Measurements from ENCODE around the gene MCM5. TPM values are rescaled to one million over a fixed set of nuclear protein-coding genes. Genes with fewer than 3 reads are reported as not detected.
"Not testable (repeated sequence)": the region's sequence is repeated elsewhere in the genome, so short reads cannot be mapped to it uniquely, and the experiment has no call there.

Gene MCM5
- total and polyA plus RNA-seq, 4 donors = 6.7 to 104 (median 8.8) TPM

DNA sequence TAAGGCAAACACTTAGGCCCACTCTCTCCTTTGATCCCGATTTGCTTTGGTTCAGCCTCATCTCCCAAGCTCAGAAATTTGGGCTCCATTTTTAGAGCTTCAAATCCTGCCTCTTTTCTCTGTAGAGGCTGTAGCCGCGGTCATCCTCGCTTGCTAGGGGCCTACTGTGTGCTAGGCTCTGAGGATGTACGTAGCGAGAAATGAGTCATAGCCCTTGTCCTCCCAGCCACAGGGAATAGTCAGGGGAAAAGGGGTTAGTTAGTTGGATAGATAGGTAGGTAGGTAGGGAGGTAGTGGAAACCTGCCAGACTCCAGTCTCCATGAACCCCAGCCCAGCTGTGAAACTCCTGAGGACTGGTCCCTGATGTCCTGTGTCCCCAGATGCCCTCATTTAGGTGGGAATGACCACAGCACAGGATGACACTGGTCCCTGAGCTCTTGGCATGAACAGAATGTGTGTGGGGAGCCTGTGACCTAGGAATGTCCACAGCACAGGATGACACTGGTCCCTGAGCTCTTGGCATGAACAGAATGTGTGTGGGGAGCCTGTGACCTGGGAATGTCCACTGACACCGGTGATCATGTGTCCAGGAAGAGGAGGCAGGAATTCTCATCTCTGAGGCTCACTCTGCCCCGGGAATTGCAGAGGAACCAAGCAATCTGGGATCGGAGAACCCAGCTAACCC lies 40.4 kb upstream of the MCM5 start (continued):
- TF ChIP-seq, protein P1, sequence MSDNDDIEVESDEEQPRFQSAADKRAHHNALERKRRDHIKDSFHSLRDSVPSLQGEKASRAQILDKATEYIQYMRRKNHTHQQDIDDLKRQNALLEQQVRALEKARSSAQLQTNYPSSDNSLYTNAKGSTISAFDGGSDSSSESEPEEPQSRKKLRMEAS (IDR thresholded peaks at IDR 0.05) = no peak
- TF ChIP-seq FOXA2 (IDR thresholded peaks at IDR 0.05) = no peak

DNA sequence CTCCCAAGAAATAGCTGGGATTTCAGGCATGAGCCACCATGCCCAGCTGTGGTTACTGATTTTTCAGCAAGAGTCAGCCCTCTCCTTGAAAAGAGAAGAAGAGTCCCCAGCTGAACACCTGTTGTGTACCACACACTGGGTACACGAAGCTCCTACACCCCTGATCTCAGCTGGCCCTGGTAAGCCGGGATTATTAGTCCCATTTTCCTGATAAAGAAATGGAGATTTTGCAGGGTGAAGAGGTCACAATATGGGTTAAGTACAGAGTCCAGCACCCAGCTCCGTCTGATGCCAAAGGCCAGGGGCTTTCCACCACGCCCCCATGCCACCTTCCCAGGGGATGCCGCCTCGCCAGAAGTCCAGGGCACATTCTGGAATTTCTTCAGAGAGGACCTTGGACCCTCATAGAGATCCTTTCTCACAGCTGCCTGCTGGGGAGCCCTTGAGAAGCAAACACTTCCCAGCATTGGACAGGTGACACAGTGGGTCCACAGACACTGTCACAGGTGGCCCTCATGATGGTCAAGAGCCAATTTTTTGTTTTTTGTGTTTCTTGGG lies 38.9 kb upstream of the MCM5 start:
- H3K4me3 ChIP-seq (ENCODE audit: low read depth in 1 of 3, low read length in 3 of 3) = no peak overlapping the region
- WGBS = 67% methylated on average over 6 of the region's 6 CpGs
- no peaks in the 10 kb centered on the region for H3K4me1 ChIP-seq (ENCODE audit: control insufficient read depth in 4 of 4, insufficient read depth in 4 of 4, low read length in 3 of 4)
- TF ChIP-seq HNF4A (conservative IDR thresholded peaks at IDR 0.05) = peak; percentile 7 to 42
- TF ChIP-seq YY1 (IDR thresholded peaks at IDR 0.05) = no peak
- H3K27ac ChIP-seq (ENCODE audit: low read depth in 1 of 2, low read length in 2 of 2) = no peak overlapping the region
- no peaks in the 10 kb centered on the region for H3K9me3 ChIP-seq (ENCODE audit: control insufficient read depth in 4 of 4, low read length in 3 of 4)
- no peaks in the 10 kb centered on the region for H3K36me3 ChIP-seq (ENCODE audit: control insufficient read depth in 4 of 4, insufficient read depth in 3 of 4, low read depth in 1 of 4, low read length in 3 of 4)
- no peak overlapping the region for H3K9ac ChIP-seq (ENCODE audit: low read depth in 1 of 2, low read length in 2 of 2)
- no peak for DNase-seq (ENCODE audit: low spot score)
- H3K27me3 ChIP-seq (ENCODE audit: control insufficient read depth in 4 of 4, insufficient read depth in 4 of 4, low read length in 3 of 4) = no peaks in the 10 kb centered on the region

DNA sequence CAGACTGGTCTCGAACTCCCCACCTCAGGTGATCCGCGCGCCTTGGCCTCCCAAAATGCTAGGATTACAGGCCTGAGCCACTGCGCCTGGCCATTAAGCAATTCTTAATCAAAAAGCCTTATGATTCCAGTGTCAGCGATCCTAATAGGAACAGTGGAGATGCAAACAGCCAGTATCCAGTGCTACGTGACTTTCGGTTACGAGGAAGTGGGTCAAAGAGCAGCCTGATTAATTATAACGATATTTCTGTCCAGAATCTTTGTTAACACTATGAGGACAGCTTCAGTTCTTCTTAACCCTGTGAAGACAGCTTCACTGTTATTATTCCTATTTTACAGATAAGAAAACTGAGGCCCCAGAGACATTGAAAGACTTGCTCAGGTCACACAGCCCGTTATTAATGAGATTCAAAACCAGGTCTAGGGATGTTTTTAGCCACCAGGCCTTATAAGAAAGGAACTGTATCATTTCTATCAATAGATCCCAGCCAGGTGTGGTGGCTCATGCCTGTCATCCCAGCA lies 36.3 kb upstream of the MCM5 start:
- no peak for DNase-seq (ENCODE audit: low spot score)
- H3K9me3 ChIP-seq (ENCODE audit: control insufficient read depth in 4 of 4, low read length in 3 of 4) = no peaks in the 10 kb centered on the region
- no peak overlapping the region for H3K27ac ChIP-seq (ENCODE audit: low read depth in 1 of 2, low read length in 2 of 2)
- no peaks in the 10 kb centered on the region for H3K27me3 ChIP-seq (ENCODE audit: control insufficient read depth in 4 of 4, insufficient read depth in 4 of 4, low read length in 3 of 4)
- H3K4me3 ChIP-seq (ENCODE audit: low read depth in 1 of 3, low read length in 3 of 3) = no peak overlapping the region
- WGBS = 90% methylated on average over 11 of the region's 11 CpGs
- no peak overlapping the region for H3K9ac ChIP-seq (ENCODE audit: low read depth in 1 of 2, low read length in 2 of 2)
- no peak for TF ChIP-seq TAF1 (conservative IDR thresholded peaks at IDR 0.05)
- TF ChIP-seq, protein P2, sequence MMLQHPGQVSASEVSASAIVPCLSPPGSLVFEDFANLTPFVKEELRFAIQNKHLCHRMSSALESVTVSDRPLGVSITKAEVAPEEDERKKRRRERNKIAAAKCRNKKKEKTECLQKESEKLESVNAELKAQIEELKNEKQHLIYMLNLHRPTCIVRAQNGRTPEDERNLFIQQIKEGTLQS (IDR thresholded peaks at IDR 0.05) = no peak
- TF ChIP-seq RAD21 (IDR thresholded peaks at IDR 0.05) = no peak
- no peak for TF ChIP-seq EGR1 (IDR thresholded peaks at IDR 0.05; ENCODE audit: low read depth in 2 of 2)
- TF ChIP-seq FOXA2 (IDR thresholded peaks at IDR 0.05) = no peak
- H3K4me1 ChIP-seq (ENCODE audit: control insufficient read depth in 4 of 4, insufficient read depth in 4 of 4, low read length in 3 of 4) = peaks cover 0 to 2% (median 0%) of the 10 kb centered on the region in 4 donors
- no peaks in the 10 kb centered on the region for H3K36me3 ChIP-seq (ENCODE audit: control insufficient read depth in 4 of 4, insufficient read depth in 3 of 4, low read depth in 1 of 4, low read length in 3 of 4)

DNA sequence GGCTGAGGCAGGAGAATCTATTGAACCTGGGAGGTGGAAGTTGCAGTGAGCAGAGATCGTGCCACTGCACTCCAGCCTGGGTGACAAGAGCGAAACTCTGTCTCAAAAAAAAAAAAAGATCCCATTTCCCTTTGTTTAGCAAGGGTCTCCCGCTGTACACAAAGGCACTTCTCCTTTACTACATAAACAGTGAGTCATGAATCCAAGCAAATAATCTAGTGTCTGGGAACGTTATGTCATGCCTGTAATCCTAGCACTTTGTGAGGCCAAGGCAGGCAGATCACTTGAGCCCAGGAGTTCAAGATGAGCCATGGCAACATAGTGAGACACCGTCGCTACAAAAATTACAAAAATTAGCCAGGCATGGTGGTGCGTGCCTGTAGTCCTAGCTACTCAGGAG lies 35.7 kb upstream of the MCM5 start:
- H3K27me3 ChIP-seq (ENCODE audit: control insufficient read depth in 4 of 4, insufficient read depth in 4 of 4, low read length in 3 of 4); H3K4me3 ChIP-seq (ENCODE audit: low read depth in 1 of 3, low read length in 3 of 3); H3K9me3 ChIP-seq (ENCODE audit: control insufficient read depth in 4 of 4, low read length in 3 of 4); H3K27ac ChIP-seq (ENCODE audit: low read depth in 1 of 2, low read length in 2 of 2); H3K36me3 ChIP-seq (ENCODE audit: control insufficient read depth in 4 of 4, insufficient read depth in 3 of 4, low read depth in 1 of 4, low read length in 3 of 4); DNase-seq (ENCODE audit: low spot score); H3K9ac ChIP-seq (ENCODE audit: low read depth in 1 of 2, low read length in 2 of 2); H3K4me1 ChIP-seq (ENCODE audit: control insufficient read depth in 4 of 4, insufficient read depth in 4 of 4, low read length in 3 of 4): not testable (repeated sequence)
- WGBS = 86% methylated on average over 7 of the region's 7 CpGs

DNA sequence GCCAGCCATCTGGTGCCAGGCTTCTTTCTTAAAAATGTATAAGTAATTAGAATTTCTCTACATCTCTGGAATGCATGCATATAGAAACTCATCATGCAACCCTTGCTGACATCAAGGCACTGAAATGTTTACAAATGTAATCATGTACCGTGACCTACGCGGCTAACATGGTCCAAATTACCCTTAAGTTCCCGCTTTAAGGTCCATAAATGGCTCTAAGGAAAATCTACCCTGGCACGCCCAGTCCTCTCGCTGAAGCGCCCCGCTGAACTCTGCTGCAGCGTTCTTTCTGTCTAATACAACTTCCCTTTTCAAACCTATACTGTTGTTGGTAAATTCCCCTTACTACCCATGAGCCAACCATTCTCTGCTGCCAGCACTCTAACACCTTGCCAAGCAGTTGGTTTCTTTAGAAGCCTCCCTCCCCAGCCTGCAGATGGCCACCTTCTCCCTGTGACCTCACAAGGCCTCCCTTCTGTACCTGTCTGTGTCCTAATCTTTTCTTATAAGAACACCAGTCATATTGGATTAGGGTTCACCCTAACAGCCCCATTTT lies 32.5 kb upstream of the MCM5 start:
- DNase-seq (ENCODE audit: low spot score) = no peak
- Histone ChIP-seq H3K4me1 (ENCODE audit: control insufficient read depth in 4 of 4, insufficient read depth in 4 of 4, low read length in 3 of 4) (peaks cover 2 to 8% (median 4%) of the 10 kb centered on the region in 4 donors), H3K4me3 (ENCODE audit: low read depth in 1 of 3, low read length in 3 of 3) (no peak overlapping the region), H3K9ac (ENCODE audit: low read depth in 1 of 2, low read length in 2 of 2) (no peak overlapping the region), H3K27me3 (ENCODE audit: control insufficient read depth in 4 of 4, insufficient read depth in 4 of 4, low read length in 3 of 4) (no peaks in the 10 kb centered on the region), H3K9me3 (ENCODE audit: control insufficient read depth in 4 of 4, low read length in 3 of 4) (no peaks in the 10 kb centered on the region), H3K27ac (ENCODE audit: low read depth in 1 of 2, low read length in 2 of 2) (no peak overlapping the region), H3K36me3 (ENCODE audit: control insufficient read depth in 4 of 4, insufficient read depth in 3 of 4, low read depth in 1 of 4, low read length in 3 of 4) (no peaks in the 10 kb centered on the region)
- 77% methylated on average over 9 of the region's 9 CpGs for WGBS
- TF ChIP-seq, protein P2 (IDR thresholded peaks at IDR 0.05) = no peak
- no peak for TF ChIP-seq YY1 (IDR thresholded peaks at IDR 0.05)
- TF ChIP-seq, protein P3, sequence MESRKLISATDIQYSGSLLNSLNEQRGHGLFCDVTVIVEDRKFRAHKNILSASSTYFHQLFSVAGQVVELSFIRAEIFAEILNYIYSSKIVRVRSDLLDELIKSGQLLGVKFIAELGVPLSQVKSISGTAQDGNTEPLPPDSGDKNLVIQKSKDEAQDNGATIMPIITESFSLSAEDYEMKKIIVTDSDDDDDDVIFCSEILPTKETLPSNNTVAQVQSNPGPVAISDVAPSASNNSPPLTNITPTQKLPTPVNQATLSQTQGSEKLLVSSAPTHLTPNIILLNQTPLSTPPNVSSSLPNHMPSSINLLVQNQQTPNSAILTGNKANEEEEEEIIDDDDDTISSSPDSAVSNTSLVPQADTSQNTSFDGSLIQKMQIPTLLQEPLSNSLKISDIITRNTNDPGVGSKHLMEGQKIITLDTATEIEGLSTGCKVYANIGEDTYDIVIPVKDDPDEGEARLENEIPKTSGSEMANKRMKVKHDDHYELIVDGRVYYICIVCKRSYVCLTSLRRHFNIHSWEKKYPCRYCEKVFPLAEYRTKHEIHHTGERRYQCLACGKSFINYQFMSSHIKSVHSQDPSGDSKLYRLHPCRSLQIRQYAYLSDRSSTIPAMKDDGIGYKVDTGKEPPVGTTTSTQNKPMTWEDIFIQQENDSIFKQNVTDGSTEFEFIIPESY (IDR thresholded peaks at IDR 0.05) = no peak
- TF ChIP-seq RAD21 (IDR thresholded peaks at IDR 0.05) = no peak
- no peak for TF ChIP-seq HNF4A (conservative IDR thresholded peaks at IDR 0.05)
- TF ChIP-seq RXRA (IDR thresholded peaks at IDR 0.05) = no peak
- TF ChIP-seq FOXA1 (IDR thresholded peaks at IDR 0.05) = no peak
- TF ChIP-seq EGR1 (IDR thresholded peaks at IDR 0.05; ENCODE audit: low read depth in 2 of 2) = no peak
- no peak for TF ChIP-seq NR2F2 (IDR thresholded peaks at IDR 0.05)
- no peak for TF ChIP-seq SP1 (IDR thresholded peaks at IDR 0.05)
- TF ChIP-seq FOXA2 (IDR thresholded peaks at IDR 0.05) = no peak
- TF ChIP-seq JUND (IDR thresholded peaks at IDR 0.05) = no peak

All from liver (tissue), 9 donors.